Measurements from ENCODE around the gene MEG3. TPM values are rescaled to one million over a fixed set of nuclear protein-coding genes. Genes with fewer than 3 reads are reported as not detected.

The MEG3 gene
- total and polyA plus RNA-seq, 2 of the 8 experiments (the other 6 are each of a cell fraction or from before 2014, with no cell fraction given), result 0.17 to 1.1 TPM

DNA sequence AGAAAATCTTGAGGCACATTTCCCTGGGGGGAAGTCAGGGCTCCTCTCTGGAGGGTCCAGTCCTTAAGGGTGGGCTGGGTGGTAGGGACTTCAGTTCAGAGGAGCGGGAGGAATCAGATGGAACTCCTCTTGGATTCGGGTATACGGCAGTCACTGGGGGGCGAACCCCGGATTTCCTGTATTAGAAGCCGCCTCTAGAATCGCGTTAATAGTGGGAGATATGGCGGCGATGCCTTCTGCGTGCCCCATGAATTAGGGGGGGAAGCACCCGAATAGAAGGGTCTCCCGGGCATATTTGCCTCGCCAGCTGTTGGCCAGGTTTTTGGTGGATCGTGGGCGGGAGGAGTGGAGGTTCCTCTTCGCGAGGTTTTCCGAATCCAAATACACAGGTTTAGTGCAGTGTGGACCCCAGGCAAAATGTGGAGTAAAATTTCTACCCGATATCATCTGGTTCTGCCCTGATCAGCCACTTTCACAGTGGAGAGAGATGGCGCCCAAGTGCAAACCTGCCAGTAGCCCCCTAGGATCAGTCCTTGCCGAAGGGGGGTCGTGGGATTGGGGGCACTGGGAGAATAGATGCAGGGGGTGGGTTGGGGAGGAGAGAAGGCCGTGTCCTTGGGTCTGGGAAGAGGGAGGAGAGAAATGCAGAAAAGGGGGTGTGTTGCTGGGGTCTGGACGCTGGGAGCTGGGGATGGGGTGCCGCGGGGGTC, 628 bp downstream of the MEG3 start (continued):
- TF ChIP-seq, protein P1, sequence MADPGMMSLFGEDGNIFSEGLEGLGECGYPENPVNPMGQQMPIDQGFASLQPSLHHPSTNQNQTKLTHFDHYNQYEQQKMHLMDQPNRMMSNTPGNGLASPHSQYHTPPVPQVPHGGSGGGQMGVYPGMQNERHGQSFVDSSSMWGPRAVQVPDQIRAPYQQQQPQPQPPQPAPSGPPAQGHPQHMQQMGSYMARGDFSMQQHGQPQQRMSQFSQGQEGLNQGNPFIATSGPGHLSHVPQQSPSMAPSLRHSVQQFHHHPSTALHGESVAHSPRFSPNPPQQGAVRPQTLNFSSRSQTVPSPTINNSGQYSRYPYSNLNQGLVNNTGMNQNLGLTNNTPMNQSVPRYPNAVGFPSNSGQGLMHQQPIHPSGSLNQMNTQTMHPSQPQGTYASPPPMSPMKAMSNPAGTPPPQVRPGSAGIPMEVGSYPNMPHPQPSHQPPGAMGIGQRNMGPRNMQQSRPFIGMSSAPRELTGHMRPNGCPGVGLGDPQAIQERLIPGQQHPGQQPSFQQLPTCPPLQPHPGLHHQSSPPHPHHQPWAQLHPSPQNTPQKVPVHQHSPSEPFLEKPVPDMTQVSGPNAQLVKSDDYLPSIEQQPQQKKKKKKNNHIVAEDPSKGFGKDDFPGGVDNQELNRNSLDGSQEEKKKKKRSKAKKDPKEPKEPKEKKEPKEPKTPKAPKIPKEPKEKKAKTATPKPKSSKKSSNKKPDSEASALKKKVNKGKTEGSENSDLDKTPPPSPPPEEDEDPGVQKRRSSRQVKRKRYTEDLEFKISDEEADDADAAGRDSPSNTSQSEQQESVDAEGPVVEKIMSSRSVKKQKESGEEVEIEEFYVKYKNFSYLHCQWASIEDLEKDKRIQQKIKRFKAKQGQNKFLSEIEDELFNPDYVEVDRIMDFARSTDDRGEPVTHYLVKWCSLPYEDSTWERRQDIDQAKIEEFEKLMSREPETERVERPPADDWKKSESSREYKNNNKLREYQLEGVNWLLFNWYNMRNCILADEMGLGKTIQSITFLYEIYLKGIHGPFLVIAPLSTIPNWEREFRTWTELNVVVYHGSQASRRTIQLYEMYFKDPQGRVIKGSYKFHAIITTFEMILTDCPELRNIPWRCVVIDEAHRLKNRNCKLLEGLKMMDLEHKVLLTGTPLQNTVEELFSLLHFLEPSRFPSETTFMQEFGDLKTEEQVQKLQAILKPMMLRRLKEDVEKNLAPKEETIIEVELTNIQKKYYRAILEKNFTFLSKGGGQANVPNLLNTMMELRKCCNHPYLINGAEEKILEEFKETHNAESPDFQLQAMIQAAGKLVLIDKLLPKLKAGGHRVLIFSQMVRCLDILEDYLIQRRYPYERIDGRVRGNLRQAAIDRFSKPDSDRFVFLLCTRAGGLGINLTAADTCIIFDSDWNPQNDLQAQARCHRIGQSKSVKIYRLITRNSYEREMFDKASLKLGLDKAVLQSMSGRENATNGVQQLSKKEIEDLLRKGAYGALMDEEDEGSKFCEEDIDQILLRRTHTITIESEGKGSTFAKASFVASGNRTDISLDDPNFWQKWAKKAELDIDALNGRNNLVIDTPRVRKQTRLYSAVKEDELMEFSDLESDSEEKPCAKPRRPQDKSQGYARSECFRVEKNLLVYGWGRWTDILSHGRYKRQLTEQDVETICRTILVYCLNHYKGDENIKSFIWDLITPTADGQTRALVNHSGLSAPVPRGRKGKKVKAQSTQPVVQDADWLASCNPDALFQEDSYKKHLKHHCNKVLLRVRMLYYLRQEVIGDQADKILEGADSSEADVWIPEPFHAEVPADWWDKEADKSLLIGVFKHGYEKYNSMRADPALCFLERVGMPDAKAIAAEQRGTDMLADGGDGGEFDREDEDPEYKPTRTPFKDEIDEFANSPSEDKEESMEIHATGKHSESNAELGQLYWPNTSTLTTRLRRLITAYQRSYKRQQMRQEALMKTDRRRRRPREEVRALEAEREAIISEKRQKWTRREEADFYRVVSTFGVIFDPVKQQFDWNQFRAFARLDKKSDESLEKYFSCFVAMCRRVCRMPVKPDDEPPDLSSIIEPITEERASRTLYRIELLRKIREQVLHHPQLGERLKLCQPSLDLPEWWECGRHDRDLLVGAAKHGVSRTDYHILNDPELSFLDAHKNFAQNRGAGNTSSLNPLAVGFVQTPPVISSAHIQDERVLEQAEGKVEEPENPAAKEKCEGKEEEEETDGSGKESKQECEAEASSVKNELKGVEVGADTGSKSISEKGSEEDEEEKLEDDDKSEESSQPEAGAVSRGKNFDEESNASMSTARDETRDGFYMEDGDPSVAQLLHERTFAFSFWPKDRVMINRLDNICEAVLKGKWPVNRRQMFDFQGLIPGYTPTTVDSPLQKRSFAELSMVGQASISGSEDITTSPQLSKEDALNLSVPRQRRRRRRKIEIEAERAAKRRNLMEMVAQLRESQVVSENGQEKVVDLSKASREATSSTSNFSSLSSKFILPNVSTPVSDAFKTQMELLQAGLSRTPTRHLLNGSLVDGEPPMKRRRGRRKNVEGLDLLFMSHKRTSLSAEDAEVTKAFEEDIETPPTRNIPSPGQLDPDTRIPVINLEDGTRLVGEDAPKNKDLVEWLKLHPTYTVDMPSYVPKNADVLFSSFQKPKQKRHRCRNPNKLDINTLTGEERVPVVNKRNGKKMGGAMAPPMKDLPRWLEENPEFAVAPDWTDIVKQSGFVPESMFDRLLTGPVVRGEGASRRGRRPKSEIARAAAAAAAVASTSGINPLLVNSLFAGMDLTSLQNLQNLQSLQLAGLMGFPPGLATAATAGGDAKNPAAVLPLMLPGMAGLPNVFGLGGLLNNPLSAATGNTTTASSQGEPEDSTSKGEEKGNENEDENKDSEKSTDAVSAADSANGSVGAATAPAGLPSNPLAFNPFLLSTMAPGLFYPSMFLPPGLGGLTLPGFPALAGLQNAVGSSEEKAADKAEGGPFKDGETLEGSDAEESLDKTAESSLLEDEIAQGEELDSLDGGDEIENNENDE (IDR thresholded peaks at IDR 0.05; ENCODE audit: insufficient replicate concordance, low read length), result no peak
- TF ChIP-seq TAF7 (optimal IDR thresholded peaks at IDR 0.05; ENCODE audit: borderline replicate concordance, low read depth, low read length), result no peak
- TF ChIP-seq KDM5A (IDR thresholded peaks at IDR 0.05; ENCODE audit: low read length), result no peak
- TF ChIP-seq SIN3A (conservative IDR thresholded peaks at IDR 0.05 in 1 of 2, IDR thresholded peaks at IDR 0.05 in 1 of 2; ENCODE audit: low read depth in 1 of 2, low read length in 2 of 2), result no peak
- no peak for TF ChIP-seq JUND (IDR thresholded peaks at IDR 0.05; ENCODE audit: low read length)
- TF ChIP-seq CTBP2 (IDR thresholded peaks at IDR 0.05; ENCODE audit: borderline replicate concordance, insufficient read depth, insufficient read length, low read length), result no peak
- TF ChIP-seq CBX8 (IDR thresholded peaks at IDR 0.05; ENCODE audit: borderline replicate concordance, low read depth, low read length), result no peak

Measured in H1 (cell line).